HG03457 (cell line): ENCODE data around the gene TEAD2.
"Not testable (repeated sequence)": the region's sequence is repeated elsewhere in the genome, so short reads cannot be mapped to it uniquely, and the experiment has no call there.

Experiments used
- ATAC-seq: cut with Tn5 transposase; IDR thresholded peaks from one replicate; pipeline ENCODE4 v1.9.1; 2021; ENCODE audit warnings: moderate number of reproducible peaks; ENCODE audit not compliant: unreplicated experiment

Gene TEAD2

GRCh38 chr19:49333811-49334288, 28.4 kb downstream of the TEAD2 start:
- no peak for ATAC-seq

- no peak for ATAC-seq
Observed at GRCh38 chr19:49333418-49333805, 28.8 kb downstream of the TEAD2 start.

GRCh38 chr19:49332691-49333417, 29.4 kb downstream of the TEAD2 start:
- ATAC-seq: not testable (repeated sequence)

- ATAC-seq: peak; percentile 37
Observed at GRCh38 chr19:49331616-49332055, 30.6 kb downstream of the TEAD2 start.

GRCh38 chr19:49331187-49331586, 31.0 kb downstream of the TEAD2 start:
- not testable (repeated sequence) for ATAC-seq

GRCh38 chr19:49328741-49329140, 33.5 kb downstream of the TEAD2 start:
- ATAC-seq: no peak

GRCh38 chr19:49327878-49328544, 34.2 kb downstream of the TEAD2 start:
- no peak for ATAC-seq

GRCh38 chr19:49326165-49326704, 36.0 kb downstream of the TEAD2 start:
- no peak for ATAC-seq

- ATAC-seq: not testable (repeated sequence)
Observed at GRCh38 chr19:49325756-49326155, 36.5 kb downstream of the TEAD2 start.

- ATAC-seq: no peak
Observed at GRCh38 chr19:49324801-49325576, 37.2 kb downstream of the TEAD2 start, which contains the start of gene SLC6A16. Gene SLC6A16 (minus strand): TSS chr19:49325191. CDS start chr19:49311347, 13,844 bp downstream.

GRCh38 chr19:49318296-49318695, 43.9 kb downstream of the TEAD2 start:
- ATAC-seq: no peak

GRCh38 chr19:49316284-49316683, 45.9 kb downstream of the TEAD2 start:
- ATAC-seq: no peak

GRCh38 chr19:49315111-49315510, 47.1 kb downstream of the TEAD2 start:
- no peak for ATAC-seq

- ATAC-seq: no peak
Observed at GRCh38 chr19:49309087-49309486, 53.1 kb downstream of the TEAD2 start.

GRCh38 chr19:49306734-49307133, 55.5 kb downstream of the TEAD2 start:
- not testable (repeated sequence) for ATAC-seq

- ATAC-seq: no peak
Observed at GRCh38 chr19:49301866-49302252, 60.4 kb downstream of the TEAD2 start.

- ATAC-seq: no peak
Observed at GRCh38 chr19:49301165-49301865, 60.9 kb downstream of the TEAD2 start.

- not testable (repeated sequence) for ATAC-seq
Observed at GRCh38 chr19:49298653-49299052, 63.6 kb downstream of the TEAD2 start.

GRCh38 chr19:49297403-49297802, 64.8 kb downstream of the TEAD2 start:
- no peak for ATAC-seq

GRCh38 chr19:49295208-49295880, 66.9 kb downstream of the TEAD2 start:
- no peak for ATAC-seq
